ENCODE results near the gene IPO9. TPM values are rescaled to one million over a fixed set of nuclear protein-coding genes. Genes with fewer than 3 reads are reported as not detected.

The IPO9 gene
- total and polyA plus RNA-seq, 2 experiments from 2014 or later: 47.6 to 87.4 TPM

- H3K27ac Mint-ChIP-seq: no peak overlapping the region
- H3K36me3 ChIP-seq (ENCODE audit: insufficient read depth): peaks cover 17% of the 10 kb centered on the region
- no peaks in the 10 kb centered on the region for H3K4me1 Mint-ChIP-seq
- no peak overlapping the region for H3K4me3 Mint-ChIP-seq
- H4K20me1 ChIP-seq (replicated peaks; ENCODE audit: insufficient read depth): peaks cover 3% of the 10 kb centered on the region
- no peak overlapping the region for H2AFZ ChIP-seq
- no peaks in the 10 kb centered on the region for H3K9me2 ChIP-seq (ENCODE audit: insufficient read depth)
- TF ChIP-seq, protein P1, sequence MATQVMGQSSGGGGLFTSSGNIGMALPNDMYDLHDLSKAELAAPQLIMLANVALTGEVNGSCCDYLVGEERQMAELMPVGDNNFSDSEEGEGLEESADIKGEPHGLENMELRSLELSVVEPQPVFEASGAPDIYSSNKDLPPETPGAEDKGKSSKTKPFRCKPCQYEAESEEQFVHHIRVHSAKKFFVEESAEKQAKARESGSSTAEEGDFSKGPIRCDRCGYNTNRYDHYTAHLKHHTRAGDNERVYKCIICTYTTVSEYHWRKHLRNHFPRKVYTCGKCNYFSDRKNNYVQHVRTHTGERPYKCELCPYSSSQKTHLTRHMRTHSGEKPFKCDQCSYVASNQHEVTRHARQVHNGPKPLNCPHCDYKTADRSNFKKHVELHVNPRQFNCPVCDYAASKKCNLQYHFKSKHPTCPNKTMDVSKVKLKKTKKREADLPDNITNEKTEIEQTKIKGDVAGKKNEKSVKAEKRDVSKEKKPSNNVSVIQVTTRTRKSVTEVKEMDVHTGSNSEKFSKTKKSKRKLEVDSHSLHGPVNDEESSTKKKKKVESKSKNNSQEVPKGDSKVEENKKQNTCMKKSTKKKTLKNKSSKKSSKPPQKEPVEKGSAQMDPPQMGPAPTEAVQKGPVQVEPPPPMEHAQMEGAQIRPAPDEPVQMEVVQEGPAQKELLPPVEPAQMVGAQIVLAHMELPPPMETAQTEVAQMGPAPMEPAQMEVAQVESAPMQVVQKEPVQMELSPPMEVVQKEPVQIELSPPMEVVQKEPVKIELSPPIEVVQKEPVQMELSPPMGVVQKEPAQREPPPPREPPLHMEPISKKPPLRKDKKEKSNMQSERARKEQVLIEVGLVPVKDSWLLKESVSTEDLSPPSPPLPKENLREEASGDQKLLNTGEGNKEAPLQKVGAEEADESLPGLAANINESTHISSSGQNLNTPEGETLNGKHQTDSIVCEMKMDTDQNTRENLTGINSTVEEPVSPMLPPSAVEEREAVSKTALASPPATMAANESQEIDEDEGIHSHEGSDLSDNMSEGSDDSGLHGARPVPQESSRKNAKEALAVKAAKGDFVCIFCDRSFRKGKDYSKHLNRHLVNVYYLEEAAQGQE (IDR thresholded peaks at IDR 0.05; ENCODE audit: unreplicated experiment): no peak
- TF ChIP-seq ETS1 (IDR thresholded peaks at IDR 0.05) (no peak), CTCF (conservative IDR thresholded peaks at IDR 0.05; ENCODE audit: low read depth in 2 of 2) (no peak), EZH2 (IDR thresholded peaks at IDR 0.05; ENCODE audit: low read depth, unreplicated experiment) (no peak), STAT1 (IDR thresholded peaks at IDR 0.05; ENCODE audit: unreplicated experiment) (no peak), CREB1 (CRISPR knock-in tag; IDR thresholded peaks at IDR 0.05; ENCODE audit: low read depth) (no peak), JUNB (IDR thresholded peaks at IDR 0.05; ENCODE audit: unreplicated experiment) (no peak), ZNF114 (CRISPR knock-in tag; IDR thresholded peaks at IDR 0.05) (no peak), NANOG (IDR thresholded peaks at IDR 0.05; ENCODE audit: borderline replicate concordance) (no peak), EZH2phosphoT487 (IDR thresholded peaks at IDR 0.05; ENCODE audit: unreplicated experiment) (no peak), ZNF462 (CRISPR knock-in tag; IDR thresholded peaks at IDR 0.05) (no peak), ZNF331 (CRISPR knock-in tag; IDR thresholded peaks at IDR 0.05; ENCODE audit: low read depth) (no peak), POLR2AphosphoS5 (IDR thresholded peaks at IDR 0.05; ENCODE audit: low read depth) (no peak)
- H3K27ac ChIP-seq (ENCODE audit: low read depth): no peak overlapping the region
- DNase-seq (ENCODE audit: low spot score): no peak
- no peak overlapping the region for H3K4me2 ChIP-seq
- ATAC-seq: no peak
- H3K4me3 ChIP-seq: no peak overlapping the region
- H3K79me2 ChIP-seq (replicated peaks; ENCODE audit: insufficient read depth): no peaks in the 10 kb centered on the region
- H3K27me3 ChIP-seq (ENCODE audit: insufficient read depth): no peaks in the 10 kb centered on the region
- no peaks in the 10 kb centered on the region for H3K4me1 ChIP-seq (ENCODE audit: insufficient read depth)
- no peaks in the 10 kb centered on the region for H3F3A ChIP-seq (replicated peaks; ENCODE audit: low read depth)
- H3K9me3 Mint-ChIP-seq: no peaks in the 10 kb centered on the region; the same call in 2 of the 3 replicates
- H3K36me3 Mint-ChIP-seq (ENCODE audit: low read depth): peaks cover 77% of the 10 kb centered on the region
- H3K27me3 Mint-ChIP-seq (ENCODE audit: insufficient read depth, low read depth, poor library complexity): peaks cover 6% of the 10 kb centered on the region
Observed at GRCh38 chr1:201807958-201808632, 20.9 kb upstream of the IPO9 start.

All from GM23338 (cell line).